ENCODE results near the gene CFAP210. TPM values are rescaled to one million over a fixed set of nuclear protein-coding genes. Genes with fewer than 3 reads are reported as not detected.

Gene CFAP210
- total RNA-seq, 2 experiments from 2014 or later, result not detected

DNA sequence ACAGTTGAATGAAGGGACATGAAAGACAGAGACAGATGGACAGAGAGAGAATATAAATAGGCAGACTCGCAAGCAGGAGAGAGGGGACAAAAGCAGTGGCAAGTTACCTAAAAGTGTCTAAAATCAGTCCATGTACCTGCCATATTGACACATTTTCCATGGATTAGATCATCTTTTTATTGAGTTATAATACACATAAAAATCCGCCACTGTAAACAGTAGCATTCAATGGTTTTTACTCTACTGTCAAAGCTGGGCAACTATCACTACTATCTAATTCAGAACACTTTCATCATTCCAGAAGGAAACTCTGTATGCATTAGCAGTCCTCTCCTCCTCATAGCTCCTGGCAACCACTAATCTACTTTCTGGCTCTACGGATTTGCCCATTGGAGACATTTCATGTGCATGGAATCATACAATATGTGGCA, 10.1 kb downstream of the CFAP210 start:
- H3K4me1 Mint-ChIP-seq (ENCODE audit: low read depth), result peaks cover 11% of the 10 kb centered on the region
- peaks cover 4% of the 10 kb centered on the region for H3K9me3 Mint-ChIP-seq
- no peak for ATAC-seq
- H3K36me3 Mint-ChIP-seq (ENCODE audit: low read depth), result peaks cover 3% of the 10 kb centered on the region
- no peak for DNase-seq
- POLR2A ChIA-PET, result interaction anchor here (0.6 to 0.7 kb wide), 2 partner anchors 43 to 1343 kb away, joined by 3 read pairs; no protein-coding TSS in a partner anchor
- intact Hi-C loops (cut with micrococcal nuclease), result no loop called here
- H3K4me3 Mint-ChIP-seq, result no peak overlapping the region
- TF ChIP-seq, protein P1, sequence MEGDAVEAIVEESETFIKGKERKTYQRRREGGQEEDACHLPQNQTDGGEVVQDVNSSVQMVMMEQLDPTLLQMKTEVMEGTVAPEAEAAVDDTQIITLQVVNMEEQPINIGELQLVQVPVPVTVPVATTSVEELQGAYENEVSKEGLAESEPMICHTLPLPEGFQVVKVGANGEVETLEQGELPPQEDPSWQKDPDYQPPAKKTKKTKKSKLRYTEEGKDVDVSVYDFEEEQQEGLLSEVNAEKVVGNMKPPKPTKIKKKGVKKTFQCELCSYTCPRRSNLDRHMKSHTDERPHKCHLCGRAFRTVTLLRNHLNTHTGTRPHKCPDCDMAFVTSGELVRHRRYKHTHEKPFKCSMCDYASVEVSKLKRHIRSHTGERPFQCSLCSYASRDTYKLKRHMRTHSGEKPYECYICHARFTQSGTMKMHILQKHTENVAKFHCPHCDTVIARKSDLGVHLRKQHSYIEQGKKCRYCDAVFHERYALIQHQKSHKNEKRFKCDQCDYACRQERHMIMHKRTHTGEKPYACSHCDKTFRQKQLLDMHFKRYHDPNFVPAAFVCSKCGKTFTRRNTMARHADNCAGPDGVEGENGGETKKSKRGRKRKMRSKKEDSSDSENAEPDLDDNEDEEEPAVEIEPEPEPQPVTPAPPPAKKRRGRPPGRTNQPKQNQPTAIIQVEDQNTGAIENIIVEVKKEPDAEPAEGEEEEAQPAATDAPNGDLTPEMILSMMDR (IDR thresholded peaks at IDR 0.05), result no peak
- CTCF ChIA-PET, result interaction anchor here (2.1 kb wide), 1 partner anchor 11 kb away, joined by 6 read pairs; no protein-coding TSS in a partner anchor
- no peak overlapping the region for H3K27ac Mint-ChIP-seq
- no peaks in the 10 kb centered on the region for H3K27me3 Mint-ChIP-seq

GRCh38 chr2:169683425-169684134, 10.6 kb downstream of the CFAP210 start:
- POLR2A ChIA-PET, result interaction anchor here (0.6 to 1.4 kb wide), 3 partner anchors 11 to 1344 kb away, joined by 3 to 8 read pairs (median 3); partner anchors contain the start of genes CFAP210 and PHOSPHO2
- intact Hi-C loops (cut with micrococcal nuclease), result no loop called here
- CTCF ChIA-PET, result interaction anchor here (1.0 to 2.1 kb wide), 3 partner anchors 10 to 16 kb away, joined by 4 to 6 read pairs (median 5); partner anchors contain the start of gene CFAP210
- peak overlapping the region; percentile 51 for H3K27ac Mint-ChIP-seq
- no peak for DNase-seq
- peaks cover 11% of the 10 kb centered on the region for H3K4me1 Mint-ChIP-seq (ENCODE audit: low read depth)
- H3K27me3 Mint-ChIP-seq, result no peaks in the 10 kb centered on the region
- H3K4me3 Mint-ChIP-seq, result no peak overlapping the region
- H3K36me3 Mint-ChIP-seq (ENCODE audit: low read depth), result no peaks in the 10 kb centered on the region
- ATAC-seq, result peak; percentile 47
- TF ChIP-seq, protein P1 (IDR thresholded peaks at IDR 0.05), result no peak
- H3K9me3 Mint-ChIP-seq, result peaks cover under 1% of the 10 kb centered on the region

DNA sequence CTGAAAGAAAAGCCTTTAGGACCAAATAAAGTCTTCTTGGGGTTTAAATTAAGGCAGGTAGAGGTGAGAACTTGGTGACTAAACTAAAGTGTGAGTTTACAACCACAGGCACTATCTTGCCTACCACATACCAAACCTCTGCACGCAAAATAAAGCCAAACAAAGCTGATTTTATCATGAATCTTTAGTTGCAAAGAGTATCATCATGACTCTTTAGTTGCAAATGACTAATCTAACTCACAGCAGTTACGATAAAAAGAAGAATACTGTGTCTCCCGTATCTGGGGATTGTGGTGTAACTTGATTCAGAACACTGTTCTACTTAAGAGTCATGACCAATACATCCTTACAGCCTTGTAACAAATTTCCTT, 11.2 kb downstream of the CFAP210 start:
- ChIA-PET POLR2A (interaction anchor here (1.4 kb wide), 1 partner anchor 11 kb away, joined by 8 read pairs; the partner anchor contains the start of genes CFAP210 and PHOSPHO2), CTCF (interaction anchor here (1.0 to 2.1 kb wide), 3 partner anchors 10 to 16 kb away, joined by 4 to 6 read pairs (median 5); partner anchors contain the start of gene CFAP210)
- Mint-ChIP-seq H3K4me3 (no peak overlapping the region), H3K27me3 (no peaks in the 10 kb centered on the region), H3K27ac (peak overlapping the region; percentile 51), H3K36me3 (ENCODE audit: low read depth) (no peaks in the 10 kb centered on the region), H3K9me3 (no peaks in the 10 kb centered on the region), H3K4me1 (ENCODE audit: low read depth) (peaks cover 11% of the 10 kb centered on the region)
- ATAC-seq, result peak; percentile 88
- intact Hi-C loops (cut with micrococcal nuclease), result no loop called here
- TF ChIP-seq, protein P1 (IDR thresholded peaks at IDR 0.05), result no peak
- peak; percentile 41 for DNase-seq

DNA sequence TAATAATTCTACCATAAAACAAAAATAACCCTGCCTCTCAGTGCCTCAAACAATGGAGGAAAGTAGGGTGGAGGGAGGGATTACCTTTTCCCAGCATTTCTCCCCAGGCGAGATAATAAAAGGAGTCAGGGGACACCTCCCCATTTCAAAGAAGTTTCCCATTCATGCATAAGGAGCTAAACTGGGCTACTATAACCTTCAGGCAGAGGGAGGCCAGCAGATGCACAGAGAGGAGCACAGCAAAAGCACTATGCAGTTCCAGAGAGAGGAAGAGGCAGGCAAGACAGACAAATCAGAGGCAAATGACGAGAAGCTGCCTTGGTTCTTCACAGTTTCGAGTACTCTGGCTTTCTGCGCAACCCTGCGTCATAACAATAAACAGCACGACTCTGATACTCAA, 17.4 kb downstream of the CFAP210 start:
- no peak overlapping the region for H3K27ac Mint-ChIP-seq
- ChIA-PET POLR2A (no interaction called here), CTCF (no interaction called here)
- no peaks in the 10 kb centered on the region for H3K36me3 Mint-ChIP-seq (ENCODE audit: low read depth)
- TF ChIP-seq, protein P1 (IDR thresholded peaks at IDR 0.05), result no peak
- intact Hi-C loops (cut with micrococcal nuclease), result no loop called here
- peaks cover 9% of the 10 kb centered on the region for H3K27me3 Mint-ChIP-seq
- H3K4me1 Mint-ChIP-seq (ENCODE audit: low read depth), result no peaks in the 10 kb centered on the region
- no peak for ATAC-seq
- no peak for DNase-seq
- no peaks in the 10 kb centered on the region for H3K9me3 Mint-ChIP-seq
- H3K4me3 Mint-ChIP-seq, result no peak overlapping the region

DNA sequence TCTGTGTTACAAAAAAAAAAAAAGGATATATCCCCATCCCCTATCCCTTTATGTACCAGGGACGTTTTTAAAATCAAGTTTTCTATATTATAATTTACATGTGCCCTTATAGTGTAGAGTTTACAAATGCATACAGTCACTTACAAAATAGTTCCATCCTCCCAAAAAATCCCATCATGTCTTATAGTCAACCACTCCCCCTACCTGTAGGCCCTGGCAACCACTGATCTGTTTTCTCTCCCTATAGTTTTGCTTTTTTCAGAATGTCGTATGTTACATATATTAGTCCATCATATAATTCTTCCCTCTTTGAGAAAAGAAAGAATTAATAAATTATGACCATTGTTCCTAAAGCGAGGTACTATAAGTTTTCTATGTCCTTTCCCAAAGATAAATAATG, 17.8 kb downstream of the CFAP210 start:
- DNase-seq (no peak), ATAC-seq (no peak)
- Mint-ChIP-seq H3K4me1 (ENCODE audit: low read depth) (no peaks in the 10 kb centered on the region), H3K4me3 (no peak overlapping the region), H3K9me3 (no peaks in the 10 kb centered on the region), H3K36me3 (ENCODE audit: low read depth) (no peaks in the 10 kb centered on the region), H3K27me3 (peaks cover 9% of the 10 kb centered on the region), H3K27ac (no peak overlapping the region)
- TF ChIP-seq, protein P1 (IDR thresholded peaks at IDR 0.05), result no peak
- intact Hi-C loops (cut with micrococcal nuclease), result no loop called here
- ChIA-PET POLR2A (no interaction called here), CTCF (no interaction called here)
